Activated CD4-positive, CD25-positive, alpha-beta regulatory T cell treated with anti-CD3 and anti-CD28 coated beads, Interleukin-2, amount 50 U/mL, for 24 hours (primary cell): ENCODE results near the gene TRPC1.

ENCODE experiments used
- ATAC-seq, 2 donors: fragments of 150-1000 bp; cut with Tn5 transposase; one replicate each; pipeline ENCODE4 v1.10.0; 2021; ENCODE audit warnings: mild to moderate bottlenecking in 1 of 2, moderate library complexity in 1 of 2

Gene TRPC1

GRCh38 chr3:142754494-142754893 lies 30.7 kb downstream of the TRPC1 start:
- ATAC-seq: no peak

GRCh38 chr3:142768338-142768737 lies 44.5 kb downstream of the TRPC1 start:
- ATAC-seq: no peak

- no peak for ATAC-seq
Measured at GRCh38 chr3:142777927-142778326, 54.1 kb downstream of the TRPC1 start.

GRCh38 chr3:142778541-142778940 lies 54.7 kb downstream of the TRPC1 start:
- no peak for ATAC-seq

GRCh38 chr3:142779591-142779990 lies 55.8 kb downstream of the TRPC1 start:
- no peak for ATAC-seq

GRCh38 chr3:142782616-142783015 lies 58.8 kb downstream of the TRPC1 start:
- no peak for ATAC-seq

GRCh38 chr3:142784228-142784627 lies 60.4 kb downstream of the TRPC1 start:
- ATAC-seq: no peak

GRCh38 chr3:142785996-142786395 lies 62.2 kb downstream of the TRPC1 start:
- ATAC-seq: no peak

- no peak for ATAC-seq
Measured at GRCh38 chr3:142787719-142788118, 63.9 kb downstream of the TRPC1 start.

- no peak for ATAC-seq
Measured at GRCh38 chr3:142794508-142794907, 70.7 kb downstream of the TRPC1 start.

GRCh38 chr3:142795332-142795731 lies 71.5 kb downstream of the TRPC1 start:
- no peak for ATAC-seq

- ATAC-seq: no peak
Measured at GRCh38 chr3:142796823-142797222, 73.0 kb downstream of the TRPC1 start.

GRCh38 chr3:142801746-142802145 lies 77.9 kb downstream of the TRPC1 start:
- ATAC-seq: no peak

- no peak for ATAC-seq
Measured at GRCh38 chr3:142802891-142803290, 79.1 kb downstream of the TRPC1 start.

- peak in 1 of 2 donors; percentile 51 for ATAC-seq
Measured at GRCh38 chr3:142808103-142808917, 84.5 kb downstream of the TRPC1 start.

GRCh38 chr3:142809259-142809658 lies 85.4 kb downstream of the TRPC1 start:
- no peak for ATAC-seq

- no peak for ATAC-seq
Measured at GRCh38 chr3:142815803-142816202, 92.0 kb downstream of the TRPC1 start.

GRCh38 chr3:142817356-142817755 lies 93.5 kb downstream of the TRPC1 start:
- no peak for ATAC-seq

GRCh38 chr3:142817897-142818296 lies 94.1 kb downstream of the TRPC1 start:
- ATAC-seq: no peak

- ATAC-seq: no peak
Measured at GRCh38 chr3:142818651-142819050, 94.8 kb downstream of the TRPC1 start.

GRCh38 chr3:142819179-142819578 lies 95.3 kb downstream of the TRPC1 start:
- ATAC-seq: no peak

GRCh38 chr3:142828703-142829305 lies 105.0 kb downstream of the TRPC1 start:
- peak; percentile 70 to 82 for ATAC-seq

- no peak for ATAC-seq
Measured at GRCh38 chr3:142837526-142837925, 113.7 kb downstream of the TRPC1 start.

- ATAC-seq: no peak
Measured at GRCh38 chr3:142839831-142840230, 116.0 kb downstream of the TRPC1 start.
